EL (cell line): ENCODE measurements around the gene HOATZ.

ENCODE experiments used
- DNase-seq: peaks from one replicate; pipeline ENCODE4 v3.0.0-alpha.2; 2016

The HOATZ gene

DNA sequence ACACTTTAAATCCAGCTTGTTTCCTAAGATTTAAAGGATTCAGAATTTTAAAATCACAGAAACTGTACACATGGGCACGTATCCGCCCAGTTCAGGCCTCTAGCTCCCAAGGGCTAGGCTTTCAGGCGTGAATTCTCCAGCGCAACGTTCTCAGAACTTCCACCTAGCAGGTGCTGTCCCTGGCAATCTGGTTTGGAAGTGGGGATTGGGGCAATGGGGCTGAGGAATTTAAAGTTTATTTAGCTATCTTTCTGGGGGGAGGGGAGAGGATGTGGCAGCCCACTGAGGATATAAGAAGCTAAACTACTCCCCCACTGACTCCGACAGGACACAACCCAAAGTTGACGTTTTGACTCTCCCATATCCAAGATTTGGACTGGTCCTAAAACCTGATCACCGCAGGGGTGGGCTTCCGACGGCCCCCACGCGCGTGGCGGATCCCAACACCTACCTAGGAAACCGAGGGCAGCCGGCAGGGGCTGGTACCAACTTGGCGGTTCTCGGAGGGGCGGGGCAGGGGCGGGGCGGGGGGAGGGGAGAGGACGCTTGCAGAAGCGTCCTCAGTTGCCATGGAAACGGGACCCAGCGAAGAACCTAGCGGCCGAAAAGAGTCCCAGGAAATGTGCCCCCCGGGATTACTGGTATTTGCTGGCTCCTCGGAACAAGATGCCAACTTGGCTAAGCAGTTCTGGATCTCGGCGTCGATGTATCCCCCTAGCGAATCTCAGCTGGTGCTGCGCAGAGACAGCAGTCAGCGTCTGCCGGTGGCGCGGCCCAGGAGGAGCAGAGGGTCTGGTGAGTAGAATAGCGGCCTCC lies at the start of gene HOATZ:
TSS of gene HOATZ (plus strand) at position 563 of the 816 bp plus-strand sequence. CDS start at position 570, 7 bp downstream.
- no peak for DNase-seq

DNA sequence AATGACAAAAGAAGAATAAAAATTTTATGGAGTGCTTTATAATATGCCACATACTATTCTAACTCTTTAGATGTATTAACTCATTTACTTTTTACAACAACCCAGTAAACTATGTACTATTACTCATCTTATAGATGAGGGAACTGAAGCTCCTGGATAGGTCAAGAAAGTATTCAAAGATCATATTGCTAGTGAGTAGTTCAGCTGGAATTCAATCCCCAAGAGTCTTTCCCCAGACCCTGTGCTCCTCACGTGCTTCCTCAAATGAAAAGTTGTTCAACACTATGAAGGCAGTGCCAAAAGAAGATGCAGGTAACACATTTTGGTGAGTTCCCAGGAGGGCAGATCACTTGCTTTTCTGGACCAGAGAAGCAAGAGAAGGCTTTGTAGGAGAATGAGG lies 49.2 kb upstream of the HOATZ start:
- peak; percentile 82 for DNase-seq

DNA sequence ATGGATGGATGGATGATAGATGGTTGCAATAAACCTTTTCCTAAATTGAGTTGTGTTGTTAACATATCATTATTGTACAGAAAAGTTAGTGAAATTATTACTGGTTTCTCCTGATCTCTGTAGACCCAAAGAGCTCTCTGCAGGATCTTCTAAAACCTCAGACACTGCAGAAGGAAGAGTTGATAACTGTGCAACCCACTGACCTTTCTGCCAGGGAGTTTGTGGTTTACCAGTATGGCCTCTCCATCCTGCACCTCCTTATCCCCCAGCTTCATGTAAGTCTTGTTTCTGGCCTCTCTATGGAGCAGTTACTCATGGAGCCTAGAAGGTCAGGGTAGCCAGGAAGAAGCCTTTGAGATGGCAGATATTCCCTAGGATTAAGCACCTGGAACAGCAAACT lies 48.0 kb upstream of the HOATZ start:
- DNase-seq: no peak

GRCh38 chr11:111469200-111469599 lies 45.4 kb upstream of the HOATZ start:
- DNase-seq: peak; percentile 15

DNA sequence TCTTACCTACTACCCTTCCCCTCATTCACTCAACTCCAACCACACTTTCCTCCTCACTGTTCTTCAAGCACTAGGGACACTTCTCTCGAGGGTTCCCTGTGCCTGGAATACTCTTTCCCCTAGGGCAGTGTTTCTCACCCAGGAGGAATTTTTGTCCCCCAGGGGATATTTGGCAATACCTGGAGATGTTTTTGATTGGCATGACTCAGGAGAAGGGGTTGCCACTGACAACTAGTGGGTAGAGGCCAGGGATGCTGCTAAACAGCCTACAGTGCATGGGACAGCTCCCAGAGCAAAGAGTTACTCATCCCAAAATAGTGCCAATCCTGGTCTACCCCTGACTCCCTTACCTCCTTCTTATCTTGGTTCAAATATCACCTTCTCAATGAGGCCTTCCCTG lies 42.4 kb upstream of the HOATZ start:
- DNase-seq: peak; percentile 39

DNA sequence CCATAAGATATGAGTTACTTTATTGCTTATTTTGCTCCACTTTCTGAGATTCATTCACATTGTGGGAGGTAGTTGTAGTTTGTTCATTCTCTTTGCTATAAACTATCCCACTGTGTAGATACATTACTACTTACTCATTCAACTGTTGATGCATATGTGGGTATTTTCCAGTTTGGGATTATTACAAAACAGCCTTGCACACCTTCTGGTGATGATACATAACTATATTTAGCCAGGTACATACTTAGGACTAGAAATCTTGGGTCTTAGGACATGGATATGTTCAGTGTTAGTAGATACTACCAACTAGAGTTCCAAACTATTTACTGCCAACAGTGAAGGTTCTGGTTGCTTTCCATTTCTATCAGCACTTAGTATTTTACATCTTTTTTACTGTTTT lies 40.1 kb upstream of the HOATZ start:
- no peak for DNase-seq

DNA sequence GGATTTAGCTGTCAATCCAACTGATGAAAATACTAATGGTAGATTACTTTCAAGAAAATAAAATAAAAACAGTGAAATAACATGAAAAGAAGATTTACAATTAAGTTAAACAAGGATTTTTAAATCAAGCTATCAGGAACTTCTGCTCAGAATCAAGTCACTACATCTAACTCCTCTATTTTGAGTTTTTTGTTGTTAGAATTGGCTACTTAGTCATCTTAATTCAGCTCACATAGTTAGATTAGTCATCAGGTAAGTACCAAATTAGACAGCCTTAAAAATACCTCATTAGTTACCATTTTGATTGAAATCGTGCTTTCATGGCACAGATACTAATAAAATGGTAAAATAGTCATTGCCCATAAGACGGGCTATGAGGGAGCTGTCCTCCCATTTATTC lies 38.2 kb upstream of the HOATZ start:
- no peak for DNase-seq

- no peak for DNase-seq
Observed at GRCh38 chr11:111476956-111477355, 37.6 kb upstream of the HOATZ start.

- no peak for DNase-seq
Observed at GRCh38 chr11:111477898-111478297, 36.7 kb upstream of the HOATZ start.

DNA sequence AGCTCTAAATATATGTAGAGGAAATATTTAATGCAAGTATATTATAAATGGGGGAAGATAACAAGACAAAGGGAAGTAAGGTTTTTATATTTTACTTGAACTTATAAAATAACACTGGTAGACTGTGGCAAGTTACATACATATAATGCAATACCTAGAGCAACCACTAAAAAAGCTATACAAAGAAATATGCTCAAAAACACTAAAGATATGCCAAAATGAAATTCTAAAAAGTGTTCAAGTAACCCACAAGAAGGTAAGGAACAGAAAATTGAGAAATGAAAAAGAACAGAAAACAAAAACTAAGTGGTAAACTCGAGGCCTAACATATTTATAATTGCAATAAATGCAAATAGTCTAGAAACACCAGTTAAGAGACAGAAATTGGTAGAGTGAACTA lies 34.9 kb upstream of the HOATZ start:
- DNase-seq: no peak

- no peak for DNase-seq
Observed at GRCh38 chr11:111483431-111483830, 31.1 kb upstream of the HOATZ start.

DNA sequence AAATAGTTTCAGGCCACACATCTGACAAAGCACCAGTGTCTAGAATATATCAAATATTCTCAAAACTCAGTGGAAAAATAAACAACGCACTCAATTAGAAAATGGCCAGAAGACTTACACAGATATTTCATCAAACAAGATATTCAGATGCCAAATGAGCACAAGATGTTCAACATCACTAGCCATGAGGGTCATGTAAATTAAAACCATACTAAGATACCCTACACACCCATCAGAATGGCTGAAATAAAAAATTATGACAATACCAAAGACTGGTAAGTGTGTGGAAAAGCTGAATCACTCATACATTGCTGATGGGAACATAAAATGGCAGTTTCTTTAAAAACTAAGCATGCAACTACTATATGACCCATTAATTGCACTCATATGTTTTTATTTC lies 24.1 kb upstream of the HOATZ start:
- no peak for DNase-seq

- no peak for DNase-seq
Observed at GRCh38 chr11:111494040-111494439, 20.5 kb upstream of the HOATZ start.

- peak; percentile 35 for DNase-seq
Observed at GRCh38 chr11:111499483-111499882, 15.1 kb upstream of the HOATZ start.

DNA sequence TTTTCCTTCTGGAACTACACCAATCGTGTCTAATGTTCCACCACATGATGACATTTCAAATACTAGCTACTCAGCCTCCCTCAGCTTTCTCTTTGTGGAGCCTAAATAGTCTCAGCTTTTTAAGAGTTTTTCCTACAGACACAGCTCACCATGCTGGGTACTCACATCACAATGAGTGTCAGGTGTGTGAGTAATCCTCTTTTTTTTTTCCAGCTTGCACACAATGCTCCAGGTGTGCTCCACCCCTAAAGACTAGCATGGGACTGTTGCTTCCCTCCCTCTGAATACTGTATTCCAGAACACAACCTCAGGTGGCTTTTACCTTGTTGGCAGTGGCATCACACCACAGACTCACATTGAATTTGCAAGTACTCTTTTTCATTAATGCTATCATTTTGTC lies 14.1 kb upstream of the HOATZ start:
- no peak for DNase-seq

- DNase-seq: no peak
Observed at GRCh38 chr11:111502611-111503010, 12.0 kb upstream of the HOATZ start.

- no peak for DNase-seq
Observed at GRCh38 chr11:111510311-111510710, 4.3 kb upstream of the HOATZ start.

- peak; percentile 55 for DNase-seq
Observed at GRCh38 chr11:111512296-111513239, 2.0 kb upstream of the HOATZ start, which contains the start of gene BTG4. Gene BTG4 (minus strand): TSS chr11:111512386. CDS start chr11:111498776, 13,610 bp downstream.

DNA sequence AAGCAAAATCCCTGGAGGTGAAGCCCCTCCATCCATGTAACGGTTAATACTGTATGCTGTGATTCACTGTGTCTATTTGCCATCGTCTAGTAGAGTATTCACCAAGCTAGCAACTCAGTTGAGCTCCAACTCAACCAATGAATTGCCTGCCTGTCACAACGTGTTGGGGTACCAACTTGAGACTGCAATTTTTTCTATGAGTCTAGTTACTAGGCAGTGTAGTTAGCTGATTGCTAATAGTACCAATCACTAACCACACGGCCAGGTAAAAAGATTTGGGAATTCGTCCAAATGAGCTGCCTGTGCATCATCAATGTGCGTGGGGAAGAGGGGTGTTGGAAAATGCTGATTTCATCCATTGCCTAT lies 1.4 kb upstream of the HOATZ start:
- no peak for DNase-seq

DNA sequence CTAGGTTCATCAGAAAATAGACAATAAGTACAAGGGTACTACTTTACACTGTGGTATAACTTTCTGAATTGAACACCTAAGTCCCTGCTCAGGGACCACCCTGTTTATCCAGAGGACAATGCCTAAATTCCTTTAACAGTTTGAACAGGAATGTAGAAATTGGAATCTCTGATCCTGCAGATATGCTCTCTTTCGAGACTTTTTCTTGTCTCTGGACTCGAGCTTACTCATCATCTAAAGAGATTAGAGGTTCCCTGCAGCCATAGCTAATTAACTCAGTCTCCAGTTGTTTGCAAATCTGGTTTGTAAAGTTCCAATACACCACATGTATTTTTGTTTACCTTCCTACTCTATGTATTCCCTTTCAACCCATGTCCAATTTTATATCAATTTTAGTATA lies 1.0 kb downstream of the HOATZ start:
- DNase-seq: no peak

DNA sequence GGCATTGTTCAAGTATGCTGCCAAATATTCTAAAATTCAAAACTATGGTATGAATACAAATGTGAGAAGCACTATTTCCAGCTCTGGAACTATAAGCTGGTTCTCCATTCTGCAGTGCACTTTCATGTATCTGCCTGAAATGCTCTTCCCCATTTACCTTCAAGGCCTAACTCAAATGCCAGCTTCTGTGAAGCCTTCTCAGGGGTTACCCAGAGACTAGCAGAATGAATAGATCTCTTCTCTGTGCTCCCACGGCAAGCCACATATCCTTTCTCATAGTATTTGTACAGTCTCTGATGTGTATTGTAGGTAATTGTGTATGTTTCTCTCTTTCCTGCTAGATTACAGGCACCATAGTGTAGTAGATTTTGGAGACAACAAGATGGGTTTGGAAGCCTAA lies 4.1 kb downstream of the HOATZ start:
- no peak for DNase-seq

GRCh38 chr11:111520560-111520959 lies 6.0 kb downstream of the HOATZ start:
- peak; percentile 78 for DNase-seq

DNA sequence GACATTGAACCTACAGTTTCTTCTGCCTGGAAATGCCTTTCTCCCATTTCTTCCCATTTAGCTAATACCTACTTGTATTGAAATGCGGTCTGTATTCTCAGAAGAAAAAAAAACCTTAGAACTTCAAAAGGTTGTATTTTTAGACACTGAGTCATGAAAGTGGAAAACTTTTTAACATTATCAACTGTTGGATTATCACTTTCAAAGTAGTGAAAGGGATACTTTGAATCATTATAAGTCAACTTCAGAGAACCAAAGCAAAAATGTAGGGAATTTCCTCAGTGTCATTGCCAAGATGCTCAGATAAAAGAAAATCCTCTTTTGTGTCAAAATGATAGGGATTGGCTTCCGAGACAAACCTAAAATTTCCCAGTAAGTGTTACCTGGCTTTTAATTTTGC lies 6.6 kb downstream of the HOATZ start:
- DNase-seq: peak; percentile 55

DNA sequence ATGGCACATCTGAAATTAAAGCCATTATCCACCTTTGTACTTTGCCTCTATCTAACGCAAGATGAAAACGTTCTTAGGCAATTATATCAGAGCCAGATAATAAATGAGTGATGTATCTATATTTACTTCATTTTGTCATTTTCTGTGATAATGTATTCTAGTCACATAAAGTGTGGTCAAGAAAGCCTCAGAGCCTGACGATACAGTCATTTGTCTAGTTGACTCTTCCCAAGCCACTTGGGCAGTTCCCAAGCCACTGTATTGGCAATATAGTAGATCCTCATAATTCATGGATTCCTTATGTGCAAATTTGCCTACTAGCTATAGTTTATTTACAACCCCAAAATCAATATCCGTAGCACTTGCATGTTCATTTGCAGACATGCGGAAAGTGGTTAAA lies 7.8 kb downstream of the HOATZ start:
- DNase-seq: no peak
